Keratinocyte (primary cell): Measurements from ENCODE around the gene RHCG. TPM values are rescaled to one million over a fixed set of nuclear protein-coding genes. Genes with fewer than 3 reads are reported as not detected.
"Not testable (repeated sequence)": the region's sequence is repeated elsewhere in the genome, so short reads cannot be mapped to it uniquely, and the experiment has no call there.

Source experiments
- DNase-seq: peaks from one replicate; pipeline ENCODE4 v3.0.0-alpha.2; 2011; ENCODE audit warnings: low read depth, missing footprints, low spot score
- FAIRE-seq: peaks from 2 replicates; lab custom pipeline; 2011; peaks lifted over from hg19 to GRCh38; lab: Jason Lieb, UNC
- H2AFZ ChIP-seq: 2 replicates; pipeline ENCODE4 v1.6.0; 2012; ENCODE audit warnings: low read length, control low read depth, inconsistent platforms; ENCODE audit not compliant: control insufficient read depth
- H3K27ac ChIP-seq: 2 replicates; pipeline ENCODE4 v1.5.1; 2011; ENCODE audit warnings: low read length; ENCODE audit not compliant: control insufficient read depth, insufficient read depth
- H3K27me3 ChIP-seq: 3 replicates; pipeline ENCODE4 v1.6.0; 2011; ENCODE audit warnings: low read length; ENCODE audit not compliant: control insufficient read depth, insufficient read depth; ENCODE audit errors: extremely low read depth
- H3K36me3 ChIP-seq, 2 experiments: 2 replicates in 1 of 2; 3 replicates in 1 of 2; pipeline ENCODE4 v1.5.1; 2011; ENCODE audit warnings: low read length in 2 of 2, mild to moderate bottlenecking in 1 of 2; ENCODE audit not compliant: control insufficient read depth in 2 of 2, insufficient read depth in 2 of 2; ENCODE audit errors: extremely low read depth in 1 of 2
- H3K4me1 ChIP-seq: 3 replicates; pipeline ENCODE4 v1.5.1; 2011; ENCODE audit warnings: low read length; ENCODE audit not compliant: control insufficient read depth, insufficient read depth; ENCODE audit errors: extremely low read depth
- H3K4me2 ChIP-seq: 3 replicates; pipeline ENCODE4 v1.6.0; 2011; ENCODE audit warnings: low read depth, low read length; ENCODE audit not compliant: control insufficient read depth, insufficient read depth; ENCODE audit errors: extremely low read depth
- H3K4me3 ChIP-seq, 3 experiments: fragments of 200-600 bp in 1 of 3; sonication (generic) in 1 of 3; 2 replicates in 2 of 3; 3 replicates in 1 of 3; pipeline ENCODE4 v1.5.1; 2011 to 2016; ENCODE audit warnings: low read length in 3 of 3, mild to moderate bottlenecking in 3 of 3, control low read depth in 2 of 3, inconsistent platforms in 1 of 3, low read depth in 1 of 3, mixed read lengths in 1 of 3, mixed run types in 1 of 3, moderate library complexity in 1 of 3; ENCODE audit not compliant: control insufficient read depth in 2 of 3, insufficient read depth in 2 of 3; ENCODE audit errors: extremely low read depth in 1 of 3
- H3K79me2 ChIP-seq: 2 replicates; pipeline ENCODE4 v1.6.0; 2012; ENCODE audit warnings: low read length; ENCODE audit not compliant: control insufficient read depth, insufficient read depth
- H3K9ac ChIP-seq: 3 replicates; pipeline ENCODE4 v1.6.0; 2011; ENCODE audit warnings: low read length; ENCODE audit not compliant: control insufficient read depth, insufficient read depth; ENCODE audit errors: extremely low read depth
- H3K9me1 ChIP-seq: 3 replicates; pipeline ENCODE4 v1.6.0; 2011; ENCODE audit warnings: low read length; ENCODE audit not compliant: control insufficient read depth, insufficient read depth; ENCODE audit errors: extremely low read depth
- H3K9me3 ChIP-seq: 2 replicates; pipeline ENCODE4 v1.5.1; 2012; ENCODE audit warnings: low read depth, low read length; ENCODE audit not compliant: control insufficient read depth
- H4K20me1 ChIP-seq: 3 replicates; pipeline ENCODE4 v1.6.0; 2011; ENCODE audit warnings: low read length; ENCODE audit not compliant: control insufficient read depth, insufficient read depth; ENCODE audit errors: extremely low read depth
- CTCF ChIP-seq, 3 experiments: IDR thresholded peaks in 1 of 3; conservative IDR thresholded peaks in 1 of 3; optimal IDR thresholded peaks in 1 of 3; 2 replicates in 2 of 3; 3 replicates in 1 of 3; pipeline versions ENCODE3 to v1.5.1; 2011; ENCODE audit warnings: low read length in 3 of 3, mild to moderate bottlenecking in 3 of 3, moderate library complexity in 2 of 3, control low read depth in 1 of 3, inconsistent platforms in 1 of 3; ENCODE audit not compliant: insufficient read depth in 2 of 3; ENCODE audit errors: extremely low read depth in 1 of 3
- EZH2 ChIP-seq: IDR thresholded peaks from one replicate; pipeline ENCODE4 v1.6.1; 2012; ENCODE audit warnings: inconsistent platforms, mild to moderate bottlenecking, low read length, moderate library complexity
- dilution Hi-C: fragments of 300-500 bp; cut with MboI; formaldehyde crosslinking; loops from one replicate; pipeline ENCODE4 v1.7.0; 2020; ENCODE audit warnings: low sequenced_read_pairs; ENCODE audit not compliant: extremely low pct_ligation_motif_present
- polyA plus RNA-seq, 5 experiments: library from polyadenylated mRNA; depleted of rRNA in 3 of 5; stranded (reverse) in 3 of 5; stranded (forward) in 1 of 5; unstranded in 1 of 5; fragments of >200 nt; gene quantifications; 1 replicate in 1 of 5; 2 replicates in 3 of 5; 3 replicates in 1 of 5; pipeline versions ENCODE4 v1.2.1 to v1.2.3, GENCODE V29; 2011 to 2012; ENCODE audit warnings: missing spikeins in 2 of 5, low read depth in 1 of 5, low replicate concordance in 1 of 5

The RHCG gene
- polyA plus RNA-seq, 1 donor (not counting 4 experiments of a cell fraction or from before 2014, with no cell fraction given), result 6.9 TPM

GRCh38 chr15:89472785-89473256 lies 23.6 kb downstream of the RHCG start:
- Histone ChIP-seq H3K36me3 (no peaks in the 10 kb centered on the region), H4K20me1 (no peaks in the 10 kb centered on the region), H3K27ac (no peak overlapping the region), H3K4me2 (no peak overlapping the region), H3K27me3 (peaks cover 20% of the 10 kb centered on the region), H3K4me3 (no peak overlapping the region), H2AFZ (no peak overlapping the region), H3K79me2 (no peaks in the 10 kb centered on the region), H3K9me3 (no peaks in the 10 kb centered on the region), H3K4me1 (peaks cover 4% of the 10 kb centered on the region), H3K9me1 (no peaks in the 10 kb centered on the region), H3K9ac (no peak overlapping the region)
- FAIRE-seq (peak; percentile 53), DNase-seq (peak; percentile 69)
- TF ChIP-seq EZH2 (no peak), CTCF (optimal IDR thresholded peaks at IDR 0.05 in 1 of 3, IDR thresholded peaks at IDR 0.05 in 1 of 3, conservative IDR thresholded peaks at IDR 0.05 in 1 of 3; ENCODE audit: extremely low read depth in 1 of 3, insufficient read depth in 2 of 3, low read length in 3 of 3) (peak; percentile 93 to 99 (median 96))
- dilution Hi-C loops, result no loop called here

GRCh38 chr15:89469426-89470096 lies 26.8 kb downstream of the RHCG start:
- no peak overlapping the region for H3K27ac ChIP-seq
- peaks cover 4% of the 10 kb centered on the region for H3K4me1 ChIP-seq
- H3K4me3 ChIP-seq, result no peak overlapping the region
- no peaks in the 10 kb centered on the region for H3K79me2 ChIP-seq
- H3K36me3 ChIP-seq, result no peaks in the 10 kb centered on the region
- dilution Hi-C loops, result no loop called here
- FAIRE-seq (no peak), DNase-seq (no peak)
- H2AFZ ChIP-seq, result no peak overlapping the region
- no peak overlapping the region for H3K9ac ChIP-seq
- peaks cover 14% of the 10 kb centered on the region for H3K27me3 ChIP-seq
- no peaks in the 10 kb centered on the region for H3K9me1 ChIP-seq
- H3K9me3 ChIP-seq, result no peaks in the 10 kb centered on the region
- H4K20me1 ChIP-seq, result no peaks in the 10 kb centered on the region
- TF ChIP-seq CTCF (optimal IDR thresholded peaks at IDR 0.05 in 1 of 3, IDR thresholded peaks at IDR 0.05 in 1 of 3, conservative IDR thresholded peaks at IDR 0.05 in 1 of 3; ENCODE audit: extremely low read depth in 1 of 3, insufficient read depth in 2 of 3, low read length in 3 of 3) (no peak), EZH2 (no peak)
- H3K4me2 ChIP-seq, result peak overlapping the region; percentile 9

GRCh38 chr15:89468813-89469212 lies 27.6 kb downstream of the RHCG start:
- H2AFZ ChIP-seq, dilution Hi-C loops, H3K4me2 ChIP-seq, H3K79me2 ChIP-seq, H4K20me1 ChIP-seq, H3K9me3 ChIP-seq, H3K4me3 ChIP-seq, H3K36me3 ChIP-seq, H3K9ac ChIP-seq, H3K9me1 ChIP-seq, H3K4me1 ChIP-seq, H3K27ac ChIP-seq, DNase-seq: not testable (repeated sequence)
- H3K27me3 ChIP-seq, result peaks cover 14% of the 10 kb centered on the region
- peak; percentile 86 for FAIRE-seq
